Neuron (in vitro differentiated cells): ENCODE results near the gene ANGPTL2.

Experiments used
- H2AFZ ChIP-seq: one replicate; pipeline ENCODE4 v1.6.1; 2013; ENCODE audit warnings: low read depth, mild to moderate bottlenecking, inconsistent platforms, low read length, moderate library complexity
- H3K27me3 ChIP-seq: one replicate; pipeline ENCODE4 v1.6.1; 2013; ENCODE audit warnings: low read length; ENCODE audit not compliant: insufficient read depth
- H3K36me3 ChIP-seq: one replicate; pipeline ENCODE4 v1.6.1; 2013; ENCODE audit warnings: low read length; ENCODE audit not compliant: insufficient read depth
- H3K4me1 ChIP-seq: one replicate; pipeline ENCODE4 v1.6.1; 2013; ENCODE audit warnings: low read length; ENCODE audit not compliant: insufficient read depth
- H3K4me3 ChIP-seq: 2 replicates; pipeline ENCODE4 v1.5.1; 2013; ENCODE audit warnings: mild to moderate bottlenecking, low read length, moderate library complexity
- H3K9me3 ChIP-seq: one replicate; pipeline ENCODE4 v1.6.1; 2013; ENCODE audit warnings: low read length

The ANGPTL2 gene

DNA sequence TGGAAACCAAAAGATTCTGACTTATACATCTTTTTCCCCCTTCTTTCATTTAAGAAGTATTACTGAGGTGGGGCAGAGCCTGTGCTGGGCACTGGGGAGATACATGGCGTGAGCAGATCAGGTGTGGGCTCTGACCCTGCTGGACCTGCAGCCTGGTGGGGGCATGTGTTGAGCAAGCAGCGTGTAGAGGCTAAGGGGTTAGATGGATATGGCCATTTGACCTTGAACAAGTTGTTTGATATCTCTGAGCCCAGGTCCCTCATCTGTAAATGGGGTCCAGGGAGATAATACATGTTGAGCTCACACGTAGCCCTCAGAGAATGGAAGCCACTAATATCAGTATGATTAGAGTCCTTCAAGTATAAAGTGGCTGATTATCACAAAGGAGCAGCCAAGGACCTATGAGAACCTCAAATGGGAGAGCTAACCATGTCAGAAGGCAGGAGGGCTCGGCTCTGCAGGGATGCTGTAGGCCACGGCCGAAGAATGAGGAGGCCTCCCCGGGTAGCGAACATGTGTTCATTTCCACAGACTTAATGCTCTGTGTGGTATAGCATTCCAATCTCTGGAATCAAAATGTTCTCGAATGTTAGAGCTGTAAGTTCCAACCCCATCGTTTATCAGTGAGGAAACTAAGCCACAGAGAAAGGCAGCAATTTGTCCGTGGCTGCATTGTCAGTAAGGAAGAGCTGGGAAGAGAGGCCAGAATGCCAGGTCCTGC lies 15.4 kb upstream of the ANGPTL2 start:
- no peaks in the 10 kb centered on the region for H3K9me3 ChIP-seq
- no peaks in the 10 kb centered on the region for H3K36me3 ChIP-seq
- peaks cover 14% of the 10 kb centered on the region for H3K4me1 ChIP-seq
- H3K27me3 ChIP-seq: no peaks in the 10 kb centered on the region
- no peak overlapping the region for H2AFZ ChIP-seq
- H3K4me3 ChIP-seq: no peak overlapping the region

DNA sequence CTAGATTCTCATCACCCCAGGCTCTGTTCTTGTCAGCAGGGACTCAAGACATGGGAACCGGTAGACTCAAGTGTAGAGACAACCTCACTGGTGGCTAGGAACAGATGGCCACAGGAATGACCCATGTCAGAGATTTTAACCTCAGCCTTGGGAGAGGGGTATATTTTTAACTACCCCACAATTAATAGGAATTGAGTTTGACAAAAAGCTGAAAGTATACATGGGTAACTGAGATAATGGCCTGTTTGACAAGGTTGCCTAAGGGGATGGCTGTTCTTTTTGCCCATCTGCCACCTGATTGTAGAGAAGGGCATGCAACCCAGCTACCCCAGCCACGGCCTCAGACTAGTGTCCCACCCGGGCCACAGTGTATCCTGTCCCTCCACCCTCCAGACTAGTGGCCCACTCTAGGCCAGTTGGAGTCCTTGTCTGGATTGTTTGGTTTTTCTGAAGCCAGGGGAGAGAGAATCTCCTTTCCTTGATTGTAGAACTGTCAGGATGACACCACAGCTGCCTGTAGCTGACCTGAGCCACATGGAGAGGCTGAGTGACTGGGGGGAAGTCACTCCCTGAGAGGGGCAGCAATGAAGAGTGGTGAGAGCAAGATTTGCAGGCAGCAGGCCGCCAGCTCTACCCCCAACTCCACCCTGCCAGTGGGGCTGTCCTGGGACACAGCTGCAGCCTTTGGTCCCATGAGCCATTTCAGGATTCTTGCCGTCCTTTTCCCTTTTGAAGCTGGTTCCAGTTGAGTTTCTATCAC lies 14.6 kb upstream of the ANGPTL2 start:
- Histone ChIP-seq H3K4me3 (no peak overlapping the region), H3K4me1 (peaks cover 16% of the 10 kb centered on the region), H3K9me3 (no peaks in the 10 kb centered on the region), H3K36me3 (no peaks in the 10 kb centered on the region), H3K27me3 (no peaks in the 10 kb centered on the region), H2AFZ (no peak overlapping the region)

DNA sequence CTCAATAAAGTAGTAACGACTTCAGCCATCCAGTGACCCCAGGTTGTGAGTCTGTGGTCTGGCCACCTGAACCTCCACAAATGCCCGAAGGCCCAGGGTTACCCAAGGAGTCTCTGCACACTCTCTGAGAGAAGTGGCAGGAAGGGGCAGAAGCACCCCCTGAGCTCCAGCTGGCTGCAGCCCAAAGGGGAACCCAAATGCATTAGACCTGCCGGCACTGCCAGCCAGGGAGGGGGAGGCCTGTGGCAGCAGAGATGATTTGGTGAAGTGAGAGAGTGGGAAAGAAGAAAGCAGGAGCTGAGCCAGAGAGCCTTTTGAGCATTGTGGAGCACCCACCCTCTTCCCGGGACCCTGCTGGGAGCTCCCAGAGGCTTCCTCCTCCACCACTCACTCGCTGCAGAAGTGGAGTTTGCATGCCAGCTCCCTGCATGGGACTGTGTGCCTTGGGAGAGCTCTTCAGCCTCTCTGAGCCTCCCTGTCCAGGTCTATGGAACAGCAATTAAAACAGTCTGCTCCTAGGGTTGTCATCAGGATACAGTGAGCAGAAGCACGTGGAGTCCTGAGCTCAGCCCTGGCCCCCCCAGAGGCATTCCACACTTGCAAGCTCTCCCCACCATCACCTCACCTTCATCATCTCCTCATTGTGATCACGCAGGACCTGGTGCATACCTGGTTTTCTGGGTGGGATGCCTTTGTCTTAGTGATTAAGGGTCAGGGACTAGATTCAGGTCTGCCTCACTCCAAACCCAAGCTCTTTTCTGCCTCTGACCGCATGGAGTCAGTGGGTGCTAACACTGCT lies 13.8 kb upstream of the ANGPTL2 start:
- no peaks in the 10 kb centered on the region for H3K9me3 ChIP-seq
- peaks cover 23% of the 10 kb centered on the region for H3K4me1 ChIP-seq
- no peaks in the 10 kb centered on the region for H3K36me3 ChIP-seq
- H2AFZ ChIP-seq: no peak overlapping the region
- H3K4me3 ChIP-seq: no peak overlapping the region
- no peaks in the 10 kb centered on the region for H3K27me3 ChIP-seq

DNA sequence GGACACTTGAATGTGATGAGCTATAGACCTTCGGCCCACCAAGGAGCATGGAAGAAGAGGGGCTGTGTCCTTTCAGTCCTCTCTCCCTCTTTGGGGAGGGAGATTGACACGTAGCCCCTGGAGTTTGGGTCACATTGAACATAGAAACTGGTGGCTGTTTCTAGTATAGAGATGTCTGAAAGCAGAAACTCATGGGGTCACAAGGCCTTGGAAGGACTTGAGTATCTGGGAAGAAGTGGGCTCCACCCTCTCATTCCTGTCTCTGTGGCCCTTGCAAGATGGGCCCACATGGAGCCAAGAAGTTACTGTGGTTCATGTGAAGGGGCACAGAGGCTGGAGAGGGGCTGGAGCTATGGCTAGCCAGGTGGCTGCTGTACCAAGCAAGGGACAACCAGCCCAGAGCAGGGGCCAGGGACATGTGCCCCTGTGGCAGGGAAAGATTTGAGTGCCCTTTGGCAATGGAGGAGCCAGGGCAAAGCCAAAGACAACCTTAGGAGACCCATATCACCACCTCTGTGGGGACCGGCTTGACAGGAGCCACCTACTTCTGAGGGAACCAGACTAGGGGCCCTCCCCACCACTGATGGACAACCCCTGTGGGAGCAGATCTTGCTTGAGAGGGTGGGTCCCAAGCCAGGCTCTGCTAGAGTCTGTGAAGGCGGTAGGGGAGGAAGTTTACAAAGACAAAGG lies 12.8 kb upstream of the ANGPTL2 start:
- H2AFZ ChIP-seq: no peak overlapping the region
- H3K36me3 ChIP-seq: no peaks in the 10 kb centered on the region
- H3K4me1 ChIP-seq: peaks cover 29% of the 10 kb centered on the region
- H3K27me3 ChIP-seq: no peaks in the 10 kb centered on the region
- no peaks in the 10 kb centered on the region for H3K9me3 ChIP-seq
- H3K4me3 ChIP-seq: no peak overlapping the region

DNA sequence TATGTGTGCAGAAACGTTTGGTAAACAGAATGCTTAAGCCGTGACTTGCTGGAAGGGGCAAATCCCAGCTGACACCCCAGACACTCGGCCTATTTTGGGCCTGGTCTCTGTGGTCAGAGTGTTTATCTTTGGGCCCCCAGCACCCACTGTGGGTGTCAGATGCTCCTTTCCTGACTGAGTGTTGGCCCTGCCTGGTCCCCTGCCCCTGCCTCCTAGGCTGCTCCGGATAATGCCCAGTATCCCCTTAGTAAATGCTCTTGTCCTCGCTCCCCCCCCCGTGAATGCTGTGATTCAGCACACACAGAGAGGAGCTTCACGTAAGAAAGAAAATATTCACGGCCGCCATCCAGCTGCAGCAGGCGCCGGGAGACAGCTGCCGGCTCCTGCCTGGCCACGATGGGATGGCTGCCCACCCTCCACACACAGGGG lies 11.3 kb upstream of the ANGPTL2 start:
- Histone ChIP-seq H3K4me3 (no peak overlapping the region), H3K36me3 (no peaks in the 10 kb centered on the region), H2AFZ (peak overlapping the region; percentile 39), H3K4me1 (peaks cover 29% of the 10 kb centered on the region), H3K9me3 (no peaks in the 10 kb centered on the region), H3K27me3 (no peaks in the 10 kb centered on the region)

DNA sequence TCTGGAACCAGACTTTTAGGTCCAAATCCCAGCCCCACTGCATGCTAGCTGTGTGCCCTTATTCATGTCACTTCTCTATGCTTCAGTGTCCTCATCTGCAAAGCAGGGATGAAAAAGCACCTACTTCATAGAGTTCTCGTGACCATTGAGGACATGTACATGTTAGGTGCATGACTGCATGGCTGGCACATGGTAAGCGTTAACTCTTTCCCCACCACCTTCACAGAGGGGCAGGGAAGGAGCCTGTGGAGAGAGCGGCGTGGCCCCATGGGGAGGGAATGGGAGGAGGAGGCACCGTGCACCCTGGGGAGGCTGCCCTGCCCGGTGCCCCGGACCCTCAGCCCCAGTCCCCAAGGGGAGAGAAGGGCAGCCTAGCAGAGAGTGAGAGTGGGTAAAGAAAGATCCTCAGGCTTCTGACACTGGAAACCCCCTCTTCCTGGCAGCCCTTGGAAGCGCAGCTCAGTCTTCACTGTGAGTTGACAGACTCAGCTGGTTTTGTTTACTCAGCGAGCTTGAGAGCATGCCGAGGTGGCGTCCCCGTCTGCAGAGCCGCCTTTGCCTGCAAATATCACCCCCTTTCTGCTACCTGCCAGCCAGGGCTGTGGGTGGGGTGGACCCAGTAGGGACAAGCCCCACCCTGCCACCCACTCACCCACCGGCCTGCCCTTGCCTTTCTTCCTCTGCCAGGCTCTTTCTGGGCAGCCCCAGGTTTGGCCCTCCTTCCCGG lies 10.6 kb upstream of the ANGPTL2 start:
- H3K27me3 ChIP-seq: no peaks in the 10 kb centered on the region
- no peaks in the 10 kb centered on the region for H3K9me3 ChIP-seq
- peaks cover 29% of the 10 kb centered on the region for H3K4me1 ChIP-seq
- no peaks in the 10 kb centered on the region for H3K36me3 ChIP-seq
- H2AFZ ChIP-seq: peak overlapping the region; percentile 39
- H3K4me3 ChIP-seq: no peak overlapping the region

DNA sequence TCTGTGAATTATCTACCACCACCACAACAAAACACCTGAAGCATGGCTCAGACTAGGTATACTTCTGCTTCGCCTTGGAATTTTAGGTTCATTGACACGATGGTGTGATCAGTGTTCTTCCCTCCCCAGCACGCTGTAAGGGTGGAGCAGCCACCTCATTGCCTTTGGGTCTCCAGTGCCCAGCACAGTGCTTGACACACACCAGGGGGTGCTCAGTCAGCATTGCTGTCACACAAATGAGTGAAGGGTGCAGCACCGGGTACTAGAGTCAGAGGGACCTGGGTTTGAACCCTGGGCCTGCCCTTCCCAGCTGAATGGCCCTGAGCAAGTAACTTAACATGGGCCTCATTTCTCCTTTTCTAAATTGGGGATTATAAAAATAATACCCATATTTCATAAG lies 9.9 kb upstream of the ANGPTL2 start:
- H2AFZ ChIP-seq: no peak overlapping the region
- no peaks in the 10 kb centered on the region for H3K36me3 ChIP-seq
- H3K9me3 ChIP-seq: no peaks in the 10 kb centered on the region
- peaks cover 29% of the 10 kb centered on the region for H3K4me1 ChIP-seq
- H3K27me3 ChIP-seq: no peaks in the 10 kb centered on the region
- no peak overlapping the region for H3K4me3 ChIP-seq

DNA sequence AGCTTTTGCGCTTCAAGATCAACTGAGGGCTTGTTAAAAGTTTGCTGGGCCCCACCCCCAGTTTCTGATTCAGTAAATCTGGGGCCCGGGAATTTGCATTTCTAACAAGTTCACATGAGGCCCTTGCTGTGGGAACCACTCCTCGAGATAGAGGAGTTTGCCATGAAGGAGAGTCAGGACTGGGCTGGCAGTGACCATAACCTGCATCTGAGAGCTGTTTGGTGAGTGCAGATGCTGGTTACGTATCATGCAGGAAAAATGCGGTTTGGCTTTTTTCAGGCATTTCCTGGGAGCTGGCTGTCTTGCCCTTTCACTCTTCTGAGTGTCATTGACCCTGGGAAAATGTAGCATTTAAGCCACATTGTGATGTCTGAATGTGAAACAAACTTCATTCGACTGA lies 9.4 kb upstream of the ANGPTL2 start:
- H3K4me3 ChIP-seq: no peak overlapping the region
- peaks cover 29% of the 10 kb centered on the region for H3K4me1 ChIP-seq
- no peaks in the 10 kb centered on the region for H3K36me3 ChIP-seq
- no peaks in the 10 kb centered on the region for H3K9me3 ChIP-seq
- no peak overlapping the region for H2AFZ ChIP-seq
- no peaks in the 10 kb centered on the region for H3K27me3 ChIP-seq

DNA sequence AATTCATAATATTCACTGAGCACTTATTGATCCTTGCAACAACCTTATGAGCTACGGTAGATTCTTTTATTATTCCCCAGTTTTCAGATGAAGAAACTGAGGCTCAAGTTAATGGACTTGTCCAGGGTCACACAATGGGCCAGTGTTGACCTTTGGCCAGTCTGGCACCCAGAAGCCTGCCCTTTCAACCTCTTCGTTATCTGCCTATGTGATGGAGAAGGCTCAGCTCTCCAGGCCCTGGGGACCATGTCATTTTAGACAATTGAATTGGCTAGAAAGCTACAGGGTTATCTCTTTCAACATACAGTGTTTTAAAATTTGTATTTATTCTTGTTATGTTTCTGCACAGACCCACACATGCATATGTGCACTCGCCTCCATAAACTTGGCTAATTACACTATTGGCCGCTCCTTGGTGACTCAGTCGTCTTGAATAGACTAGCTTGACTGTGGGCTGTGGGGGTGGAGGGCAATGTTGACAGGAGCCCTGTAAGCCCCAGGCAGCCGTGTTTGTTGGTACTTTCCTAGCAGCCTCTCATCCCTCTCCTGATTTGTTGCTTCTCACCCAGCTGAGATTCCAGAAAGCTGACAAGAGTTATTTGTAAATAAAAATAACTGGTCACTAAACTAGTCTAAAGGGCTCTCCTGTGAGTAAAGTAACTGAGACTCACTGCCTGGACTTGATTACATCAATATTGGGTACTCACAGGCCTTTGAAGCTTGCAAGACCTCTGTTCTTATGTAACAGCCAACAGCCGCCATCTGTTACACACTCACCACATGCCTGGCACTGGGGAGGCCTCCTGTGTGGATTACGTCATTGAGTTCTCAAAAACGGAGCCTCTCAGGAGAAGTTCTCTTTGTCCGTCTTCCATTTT lies 8.5 kb upstream of the ANGPTL2 start:
- Histone ChIP-seq H3K4me3 (no peak overlapping the region), H2AFZ (no peak overlapping the region), H3K27me3 (no peaks in the 10 kb centered on the region), H3K36me3 (no peaks in the 10 kb centered on the region), H3K9me3 (no peaks in the 10 kb centered on the region), H3K4me1 (peaks cover 29% of the 10 kb centered on the region)

DNA sequence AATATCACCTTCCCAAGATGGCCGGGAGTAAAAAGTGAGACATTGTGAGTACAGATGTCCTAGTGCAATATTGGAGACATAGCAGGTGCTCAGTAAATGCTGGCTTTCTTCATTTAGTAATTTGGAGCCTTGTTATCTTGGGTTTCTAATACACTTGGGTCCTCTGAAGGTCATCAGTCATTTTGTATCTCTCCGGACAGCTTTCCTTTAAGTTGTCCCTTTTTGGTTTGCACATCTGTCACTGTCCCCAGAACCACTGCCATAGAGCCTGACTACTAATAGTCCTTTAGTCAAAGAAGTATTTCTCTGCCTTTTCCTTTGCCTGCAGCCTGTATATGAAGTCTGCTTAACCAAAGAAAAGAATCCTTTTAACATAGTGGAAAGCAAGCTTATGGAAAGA lies 7.8 kb upstream of the ANGPTL2 start:
- H3K27me3 ChIP-seq: no peaks in the 10 kb centered on the region
- H3K9me3 ChIP-seq: no peaks in the 10 kb centered on the region
- no peak overlapping the region for H3K4me3 ChIP-seq
- H3K36me3 ChIP-seq: no peaks in the 10 kb centered on the region
- H2AFZ ChIP-seq: no peak overlapping the region
- peaks cover 29% of the 10 kb centered on the region for H3K4me1 ChIP-seq

DNA sequence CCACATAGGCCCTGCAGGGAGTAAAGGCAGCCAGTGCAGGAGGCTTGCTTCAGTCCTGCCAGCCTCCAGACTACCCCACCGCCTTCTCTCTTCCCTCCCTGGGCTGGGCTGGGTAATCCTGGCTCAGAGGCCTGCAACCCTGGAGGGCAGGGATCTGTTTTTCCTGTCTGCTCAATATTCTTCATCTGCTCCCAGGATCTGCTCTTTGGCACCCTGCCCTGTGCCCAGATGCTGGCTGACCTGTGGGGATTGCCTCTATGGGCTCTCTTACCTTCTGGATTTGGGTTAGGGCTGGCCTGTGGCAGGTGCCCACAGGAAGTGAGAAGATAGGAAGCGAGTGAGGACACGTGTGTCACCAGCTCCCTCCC lies 7.3 kb upstream of the ANGPTL2 start:
- Histone ChIP-seq H3K9me3 (no peaks in the 10 kb centered on the region), H3K36me3 (no peaks in the 10 kb centered on the region), H3K27me3 (no peaks in the 10 kb centered on the region), H2AFZ (no peak overlapping the region), H3K4me1 (peaks cover 29% of the 10 kb centered on the region), H3K4me3 (no peak overlapping the region)
